ENCODE results near the gene SLC35C1.

- TF ChIP-seq, protein P1, sequence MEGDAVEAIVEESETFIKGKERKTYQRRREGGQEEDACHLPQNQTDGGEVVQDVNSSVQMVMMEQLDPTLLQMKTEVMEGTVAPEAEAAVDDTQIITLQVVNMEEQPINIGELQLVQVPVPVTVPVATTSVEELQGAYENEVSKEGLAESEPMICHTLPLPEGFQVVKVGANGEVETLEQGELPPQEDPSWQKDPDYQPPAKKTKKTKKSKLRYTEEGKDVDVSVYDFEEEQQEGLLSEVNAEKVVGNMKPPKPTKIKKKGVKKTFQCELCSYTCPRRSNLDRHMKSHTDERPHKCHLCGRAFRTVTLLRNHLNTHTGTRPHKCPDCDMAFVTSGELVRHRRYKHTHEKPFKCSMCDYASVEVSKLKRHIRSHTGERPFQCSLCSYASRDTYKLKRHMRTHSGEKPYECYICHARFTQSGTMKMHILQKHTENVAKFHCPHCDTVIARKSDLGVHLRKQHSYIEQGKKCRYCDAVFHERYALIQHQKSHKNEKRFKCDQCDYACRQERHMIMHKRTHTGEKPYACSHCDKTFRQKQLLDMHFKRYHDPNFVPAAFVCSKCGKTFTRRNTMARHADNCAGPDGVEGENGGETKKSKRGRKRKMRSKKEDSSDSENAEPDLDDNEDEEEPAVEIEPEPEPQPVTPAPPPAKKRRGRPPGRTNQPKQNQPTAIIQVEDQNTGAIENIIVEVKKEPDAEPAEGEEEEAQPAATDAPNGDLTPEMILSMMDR (IDR thresholded peaks at IDR 0.05): no peak
- no peak for TF ChIP-seq POLR2A (IDR thresholded peaks at IDR 0.05)
Measured at GRCh38 chr11:45766469-45766868, 38.5 kb upstream of the SLC35C1 start.
